ENCODE data around the gene KCNJ8.
"Not testable (repeated sequence)": the region's sequence is repeated elsewhere in the genome, so short reads cannot be mapped to it uniquely, and the experiment has no call there.

Gene KCNJ8

DNA sequence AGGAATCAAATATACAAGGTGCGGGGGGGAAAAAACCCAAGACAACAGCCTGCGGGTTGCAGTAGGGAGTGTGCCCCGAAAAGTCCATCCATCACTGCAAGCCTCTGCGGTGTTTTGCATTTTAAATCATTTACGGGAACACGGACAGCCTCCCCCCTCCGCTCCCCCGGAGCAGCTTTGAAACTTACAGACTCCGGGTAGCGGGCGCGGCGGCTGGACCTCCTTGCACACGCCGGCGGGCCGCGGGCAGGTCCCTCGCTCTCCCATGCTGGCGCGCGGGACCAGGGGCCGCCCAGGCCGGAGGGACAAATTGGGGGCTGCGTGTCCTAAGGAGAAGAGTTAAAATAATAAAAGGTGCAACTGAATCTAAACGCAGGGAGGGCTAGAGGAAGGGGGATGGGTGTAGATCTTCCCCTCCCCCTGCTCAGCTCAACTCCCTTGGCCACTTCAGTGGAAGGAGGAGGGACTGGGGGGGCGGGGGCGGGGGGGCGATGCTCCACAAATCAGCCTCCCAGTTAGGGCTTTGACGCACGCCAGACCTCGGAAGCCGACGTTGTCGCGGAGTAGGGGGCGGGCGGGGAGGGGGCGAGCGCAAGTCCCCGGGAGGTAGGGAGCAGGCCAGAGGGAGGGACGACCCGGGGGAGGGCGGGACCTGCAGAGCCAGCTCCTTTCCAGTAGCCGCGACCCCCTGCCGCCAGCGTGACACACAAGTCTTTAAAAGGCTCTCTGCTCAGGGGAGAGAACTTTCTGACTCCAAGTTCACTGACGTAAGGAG lies at the start of gene KCNJ8:
Gene KCNJ8, minus strand, starts transcription at position 349 of the 775 bp plus-strand sequence. CDS start 1,090 bp downstream, outside the sequence.
- peak; percentile 6 for DNase-seq

DNA sequence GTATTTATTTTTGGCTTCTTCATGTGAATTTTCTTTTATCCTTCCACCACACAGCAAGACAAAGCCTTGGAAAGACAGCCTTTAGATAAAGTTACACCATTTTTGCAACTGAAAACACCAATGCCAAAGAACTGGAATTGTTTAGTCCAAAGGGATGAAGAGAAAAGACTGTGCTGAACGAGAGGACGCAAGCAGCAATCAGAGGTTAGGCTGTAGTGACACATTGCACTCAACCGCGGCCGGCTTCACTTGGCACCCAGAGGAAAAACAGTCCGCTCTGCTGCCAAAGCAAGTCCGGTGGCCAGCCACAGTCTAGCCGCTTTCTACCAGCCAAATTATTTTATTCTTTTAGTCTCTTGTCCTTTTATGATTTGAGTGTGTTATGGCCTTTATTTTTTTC lies 49.1 kb upstream of the KCNJ8 start:
- no peak for DNase-seq

DNA sequence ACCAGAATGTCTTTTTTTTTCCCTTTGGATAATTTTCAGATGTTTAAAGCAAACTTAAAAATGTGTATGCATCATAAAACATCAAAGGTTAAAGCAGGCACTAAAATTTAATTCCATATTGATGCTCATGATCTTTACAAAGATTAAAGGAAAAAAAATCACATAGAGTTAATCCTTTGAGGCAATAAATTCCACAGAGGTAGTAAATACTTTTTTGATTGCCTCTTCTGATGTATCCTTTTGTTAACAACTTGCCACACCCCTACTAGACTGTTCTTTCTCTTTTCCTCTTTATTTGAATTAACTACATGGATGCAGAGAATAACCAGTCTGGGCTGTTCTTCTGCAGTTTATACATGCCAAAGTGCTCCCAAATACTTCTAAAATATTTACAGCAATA lies 45.2 kb upstream of the KCNJ8 start:
- no peak for DNase-seq

DNA sequence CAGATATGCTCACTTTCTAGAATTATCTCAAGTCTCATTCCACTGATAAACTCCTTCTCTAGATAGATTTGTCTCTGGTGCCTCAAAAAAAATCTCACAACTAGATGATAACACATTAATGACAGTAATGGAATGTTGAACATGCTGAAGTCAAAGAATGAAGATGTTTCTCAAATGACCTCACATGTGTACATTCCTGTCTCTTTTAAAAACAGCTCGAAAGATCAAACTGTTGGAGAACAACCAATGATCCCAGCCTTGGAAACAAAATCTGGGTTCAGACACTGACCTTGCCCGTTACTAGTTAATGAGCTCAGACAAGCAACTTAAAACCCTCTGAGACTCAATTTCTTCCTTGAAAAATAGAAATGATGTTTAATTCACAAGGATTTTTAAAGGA lies 44.7 kb upstream of the KCNJ8 start:
- no peak for DNase-seq

DNA sequence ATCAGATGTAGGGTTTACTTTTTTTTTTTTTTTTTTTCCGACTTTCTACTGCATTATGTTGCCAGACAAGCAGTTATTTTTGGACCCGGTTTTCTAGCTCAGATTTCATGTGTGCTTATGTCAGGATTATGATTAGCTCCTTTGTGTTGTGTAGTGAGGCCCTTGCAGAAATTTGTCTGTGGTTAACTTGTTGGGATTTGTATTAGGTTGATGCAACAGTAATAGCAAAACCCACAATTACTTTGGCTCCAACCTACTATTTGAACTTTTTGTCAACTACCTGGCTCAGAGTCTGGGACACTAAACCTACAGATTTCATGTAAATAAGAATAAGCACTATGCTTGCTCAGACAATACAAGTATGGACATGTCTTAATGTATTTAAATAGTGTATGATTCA lies 44.1 kb upstream of the KCNJ8 start:
- DNase-seq: no peak

DNA sequence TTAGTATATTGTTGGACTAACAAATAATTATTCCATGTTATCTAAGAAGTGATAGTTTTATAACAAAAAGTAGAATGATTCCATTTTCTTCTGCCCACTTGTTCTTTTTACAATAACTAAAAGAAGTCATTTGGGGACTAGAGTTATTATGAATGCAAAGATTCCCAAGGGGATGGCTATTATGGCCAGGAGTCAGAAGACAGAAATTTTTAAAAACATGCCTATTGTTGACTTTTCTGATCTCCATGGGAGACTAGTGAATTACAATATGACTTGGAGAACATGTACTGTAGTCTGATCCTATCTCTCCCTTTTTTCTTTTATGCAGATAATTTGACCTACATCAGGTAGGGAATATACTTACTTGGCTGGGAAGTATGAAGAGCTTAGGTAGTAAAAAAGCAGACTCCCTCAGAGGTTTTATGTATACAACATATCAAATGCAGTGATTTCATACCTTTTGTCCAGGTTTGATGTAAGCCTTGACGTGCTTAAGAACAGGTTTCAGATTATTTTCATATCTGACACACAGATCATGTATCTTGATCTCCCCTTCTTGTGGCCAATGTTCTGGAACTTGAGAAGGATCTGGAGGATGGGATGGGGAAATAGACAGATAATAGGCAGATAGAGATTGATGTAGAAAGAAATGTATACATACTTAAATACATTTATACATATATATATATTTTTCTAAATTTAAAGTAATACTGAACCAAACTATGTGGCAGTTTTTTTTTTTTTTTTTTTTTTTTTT lies 41.0 kb upstream of the KCNJ8 start:
- no peak for DNase-seq

DNA sequence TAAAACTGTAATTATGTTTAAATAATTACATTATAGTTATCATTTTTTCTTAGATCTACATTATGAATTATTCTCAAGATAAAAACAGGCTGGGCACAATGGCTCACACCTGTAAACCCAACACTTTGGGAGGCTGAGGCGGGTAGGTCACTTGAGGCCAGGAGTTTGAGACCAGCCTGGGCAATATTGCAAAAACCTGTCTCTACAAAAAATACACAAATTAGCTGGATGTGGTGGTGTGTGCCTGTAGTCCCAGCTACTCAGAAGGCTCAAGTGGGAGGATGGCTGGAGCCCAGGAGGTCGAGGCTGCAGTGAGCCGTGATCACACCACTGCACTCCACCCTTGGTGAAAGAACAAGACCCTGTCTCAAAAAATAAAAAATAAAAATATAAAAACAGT lies 40.3 kb upstream of the KCNJ8 start:
- DNase-seq: no peak

DNA sequence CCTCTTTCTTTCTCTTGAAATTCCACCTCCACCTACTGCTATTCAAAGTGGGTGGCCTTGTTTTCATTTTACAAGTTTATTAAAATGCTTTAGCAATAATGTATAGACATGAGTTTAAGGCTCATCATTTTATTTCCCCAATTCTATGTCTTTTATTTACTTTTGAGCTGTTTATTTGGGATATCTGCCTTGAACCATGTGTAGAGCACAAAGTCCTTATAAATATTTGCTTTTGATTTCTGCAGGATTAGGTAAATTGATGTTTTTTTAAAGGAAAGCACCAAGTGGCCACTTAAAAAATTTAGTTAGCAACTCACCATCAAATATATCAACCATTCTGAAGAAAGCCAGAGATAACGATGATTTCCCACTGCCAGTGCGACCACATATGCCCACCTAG lies 39.8 kb upstream of the KCNJ8 start:
- DNase-seq: no peak

DNA sequence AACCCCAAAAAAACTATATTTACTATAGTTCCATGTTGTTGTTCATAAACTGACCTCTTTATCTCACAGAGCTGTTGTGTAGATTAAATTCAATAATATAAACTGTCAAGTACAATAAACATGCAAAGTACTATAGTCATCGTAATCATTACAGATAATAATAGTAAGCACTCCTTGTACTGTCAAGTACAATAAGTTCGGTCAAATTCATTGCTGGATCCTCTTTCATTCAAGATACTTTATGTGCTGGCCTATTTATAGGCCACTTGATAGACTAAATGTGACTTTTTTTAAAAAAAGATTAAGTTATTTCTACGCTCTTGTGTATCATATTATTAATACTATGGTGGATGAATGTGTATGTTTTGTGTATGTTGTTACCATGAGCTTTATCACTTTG lies 39.2 kb upstream of the KCNJ8 start:
- DNase-seq: no peak

DNA sequence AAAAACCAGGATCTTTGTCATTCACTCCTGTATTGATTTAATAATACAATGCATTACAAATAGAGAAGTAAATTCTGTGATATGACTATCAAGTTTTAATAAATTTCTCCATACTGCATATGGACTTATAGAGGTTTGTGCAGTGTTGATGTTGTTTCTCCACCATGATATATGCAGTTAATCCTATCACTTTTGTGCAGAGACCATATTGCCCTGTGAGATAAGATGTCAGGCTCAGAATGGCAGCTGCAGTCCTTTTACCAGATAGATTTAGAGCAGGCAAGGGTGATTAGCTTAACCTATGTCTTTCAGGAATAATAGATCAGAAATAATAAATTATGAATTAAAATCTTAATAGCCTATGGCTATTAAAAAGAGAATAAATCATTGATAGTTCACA lies 38.6 kb upstream of the KCNJ8 start:
- peak; percentile 39 for DNase-seq

DNA sequence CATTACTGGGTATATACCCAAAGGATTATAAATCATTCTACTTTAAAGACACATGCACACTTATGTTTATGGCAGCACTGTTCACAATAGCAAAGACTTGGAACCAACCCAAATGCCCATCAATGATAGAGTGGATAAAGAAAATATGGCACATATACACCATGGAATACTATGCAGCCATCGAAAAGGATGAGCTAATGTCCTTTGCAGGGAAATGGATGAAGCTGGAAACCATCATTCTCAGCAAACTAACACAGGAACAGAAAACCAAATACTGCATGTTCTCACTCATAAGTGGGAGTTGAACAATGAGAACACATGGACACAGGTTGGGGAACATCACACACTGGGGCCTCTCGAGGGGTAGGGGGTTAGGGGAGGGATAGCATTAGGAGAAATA lies 37.8 kb upstream of the KCNJ8 start:
- not testable (repeated sequence) for DNase-seq

DNA sequence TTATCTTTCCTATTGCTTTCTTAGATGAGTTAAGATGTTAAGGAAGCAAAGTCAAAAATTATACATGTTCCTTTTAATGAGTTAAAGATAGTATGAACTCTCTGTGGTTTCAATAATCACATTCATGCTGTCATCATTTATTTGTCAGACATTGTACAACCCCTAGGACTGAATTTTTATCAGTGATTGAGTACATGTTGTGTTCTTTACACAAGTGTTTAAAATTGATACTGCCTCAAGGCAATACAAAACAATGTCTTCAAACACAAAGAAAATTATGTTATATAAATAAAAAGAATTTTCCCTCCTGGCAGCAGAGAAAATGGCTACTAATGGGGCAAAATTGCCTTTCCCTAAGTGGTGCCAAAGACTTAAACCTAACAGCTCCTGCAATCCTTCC lies 34.6 kb upstream of the KCNJ8 start:
- no peak for DNase-seq

DNA sequence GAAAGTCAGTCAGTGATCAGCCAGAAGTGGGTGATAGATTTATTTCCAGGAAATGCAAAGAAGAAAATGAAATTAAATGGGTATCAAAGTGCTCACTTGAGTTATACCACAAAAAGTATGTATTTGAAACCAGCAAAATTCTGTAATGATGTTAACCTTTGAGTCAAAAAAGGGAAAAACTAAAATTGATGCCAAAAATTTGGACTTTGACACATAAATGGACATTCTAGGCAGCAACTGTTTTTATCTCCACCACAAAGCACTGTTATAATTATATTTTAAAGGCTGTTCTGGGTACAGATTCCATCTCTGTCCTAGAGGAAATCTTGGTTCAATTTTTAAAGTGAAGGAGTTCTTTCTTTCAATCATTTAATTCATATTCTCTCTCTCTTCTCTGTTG lies 31.7 kb upstream of the KCNJ8 start:
- no peak for DNase-seq

DNA sequence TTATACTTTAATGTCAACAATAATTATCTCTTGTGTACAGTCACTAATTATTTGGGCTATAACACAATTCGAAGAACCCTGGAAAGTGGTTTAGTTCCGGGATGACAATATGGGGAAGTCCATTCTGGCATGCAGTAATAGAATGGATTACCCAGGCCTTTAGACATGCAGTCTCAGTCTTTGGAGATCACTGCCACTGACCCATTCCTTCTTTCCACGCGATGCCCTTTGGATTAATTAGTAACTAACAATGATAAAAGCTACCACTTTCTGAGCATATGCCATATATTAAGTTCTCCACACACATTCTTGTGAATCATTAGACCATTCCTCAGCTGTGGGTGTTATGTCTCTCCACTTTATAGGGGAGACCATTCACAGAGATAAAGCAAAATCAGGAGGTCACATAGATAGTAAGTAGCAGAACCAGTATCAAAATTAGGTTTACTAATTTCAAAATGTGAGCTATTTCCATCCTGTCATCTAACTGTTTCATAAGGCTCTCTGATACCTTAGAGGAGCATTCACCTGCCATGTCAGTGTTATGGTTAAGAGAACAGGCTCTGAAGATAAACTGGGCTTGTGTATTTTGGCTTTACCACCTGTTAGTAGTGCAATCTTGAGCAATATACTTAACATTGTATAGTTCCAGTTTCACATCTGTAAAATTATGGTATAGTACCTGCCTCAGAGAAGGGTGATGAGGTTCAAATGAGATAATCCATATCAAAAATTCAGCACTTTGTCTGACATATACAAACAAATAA lies 27.2 kb upstream of the KCNJ8 start:
- no peak for DNase-seq

DNA sequence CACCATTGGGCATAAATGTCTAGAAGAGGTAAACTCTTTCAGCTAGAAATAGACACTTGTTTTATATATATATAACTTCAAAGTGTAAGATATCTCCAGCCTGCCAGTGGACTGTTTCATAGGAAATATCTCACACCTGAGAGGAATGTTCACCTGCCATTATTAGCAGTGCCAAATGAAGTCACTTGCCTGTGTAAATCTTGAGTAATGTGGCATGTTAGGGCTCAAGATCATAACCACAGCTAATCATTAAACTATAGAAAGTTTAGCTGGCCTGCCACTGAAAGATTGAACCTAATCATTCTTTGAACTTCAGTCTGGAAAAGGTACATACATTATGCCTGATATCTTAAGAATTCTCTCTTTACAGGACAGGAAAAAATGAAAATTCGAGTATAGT lies 25.5 kb upstream of the KCNJ8 start:
- no peak for DNase-seq

DNA sequence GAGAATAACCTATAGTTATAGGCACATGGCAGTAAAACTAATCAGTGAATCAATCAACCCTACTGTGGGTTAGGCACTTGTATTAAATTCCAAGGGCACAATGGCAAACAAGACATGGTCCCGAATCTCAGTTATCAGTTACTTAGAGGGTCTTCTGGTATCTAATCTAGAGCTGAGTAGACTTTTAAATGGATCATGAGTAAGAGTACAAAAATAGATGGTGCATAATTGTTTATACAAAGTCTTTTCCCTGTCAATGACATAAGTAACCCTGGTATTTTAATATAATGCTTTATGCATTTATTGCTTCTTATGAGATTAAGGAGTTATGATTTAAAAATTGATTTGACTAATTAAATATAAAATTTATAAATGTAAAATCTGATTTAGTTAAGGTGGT lies 23.0 kb upstream of the KCNJ8 start:
- no peak for DNase-seq

DNA sequence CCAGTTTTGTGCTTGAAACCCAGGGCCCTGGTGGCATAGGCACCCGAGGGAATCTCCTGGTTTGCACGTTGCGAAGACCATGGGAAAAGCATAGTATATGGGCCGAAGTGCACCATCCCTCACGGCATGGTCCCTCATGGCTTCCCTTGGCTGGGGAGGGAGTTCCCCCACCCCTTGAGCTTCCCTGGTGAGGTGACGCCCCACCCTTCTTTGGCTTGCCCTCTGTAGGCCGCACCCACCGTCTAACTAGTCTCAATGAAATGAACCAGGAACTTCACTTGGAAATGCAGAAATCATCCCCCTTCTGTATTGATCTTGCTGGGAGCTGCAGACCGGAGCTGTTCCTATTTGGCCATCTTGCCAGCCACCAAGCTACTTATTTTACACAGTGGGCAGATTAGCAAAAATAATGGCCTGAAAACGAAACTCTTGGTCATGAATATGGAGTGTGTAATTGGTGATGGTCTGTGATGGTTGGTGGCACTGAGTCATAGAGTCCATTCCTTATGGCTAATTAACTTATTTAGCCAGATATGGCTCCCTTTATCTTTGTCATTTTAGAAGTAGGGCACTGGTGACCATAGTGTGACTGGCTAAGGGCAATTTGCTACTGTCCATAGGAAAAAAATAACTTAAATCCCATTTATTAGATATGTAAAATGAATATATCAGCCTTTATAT lies 21.3 kb upstream of the KCNJ8 start:
- no peak for DNase-seq

DNA sequence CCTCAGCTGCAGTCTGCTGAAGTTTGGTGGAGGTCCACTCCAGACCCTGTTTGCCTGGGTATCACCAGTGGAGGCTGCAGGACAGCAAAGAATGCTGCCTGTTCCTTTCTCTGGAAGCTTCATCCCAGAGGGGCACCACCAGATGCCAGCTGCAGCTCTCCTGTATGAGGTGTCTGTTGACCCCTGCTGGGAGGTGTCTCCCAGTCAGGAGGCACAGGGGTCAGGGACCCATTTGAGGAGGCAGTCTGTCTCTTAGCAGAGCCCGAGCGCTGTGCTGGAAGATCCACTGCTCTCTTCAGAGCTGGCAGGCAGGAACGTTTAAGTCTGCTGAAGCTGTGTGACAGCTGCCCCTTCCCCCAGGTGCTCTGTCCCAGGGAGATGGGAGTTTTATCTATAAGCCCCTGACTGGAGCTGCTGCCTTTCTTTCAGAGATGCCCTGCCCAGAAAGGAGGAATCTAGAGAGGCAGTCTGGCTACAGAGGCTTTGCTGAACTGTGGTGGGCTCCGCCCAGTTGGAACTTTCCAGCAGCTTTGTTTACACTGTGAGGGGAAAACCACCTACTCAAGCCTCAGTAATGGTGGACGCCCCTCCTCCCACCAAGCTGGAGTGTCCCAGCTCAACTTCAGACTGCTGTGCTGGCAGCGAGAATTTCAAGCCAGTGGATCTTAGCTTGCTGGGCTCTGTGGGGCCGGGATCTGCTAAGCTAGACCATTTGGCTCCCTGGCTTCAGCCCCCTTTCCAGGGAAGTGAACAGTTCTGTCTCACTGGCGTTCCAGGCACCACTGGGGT lies 20.5 kb upstream of the KCNJ8 start:
- DNase-seq: not testable (repeated sequence)

DNA sequence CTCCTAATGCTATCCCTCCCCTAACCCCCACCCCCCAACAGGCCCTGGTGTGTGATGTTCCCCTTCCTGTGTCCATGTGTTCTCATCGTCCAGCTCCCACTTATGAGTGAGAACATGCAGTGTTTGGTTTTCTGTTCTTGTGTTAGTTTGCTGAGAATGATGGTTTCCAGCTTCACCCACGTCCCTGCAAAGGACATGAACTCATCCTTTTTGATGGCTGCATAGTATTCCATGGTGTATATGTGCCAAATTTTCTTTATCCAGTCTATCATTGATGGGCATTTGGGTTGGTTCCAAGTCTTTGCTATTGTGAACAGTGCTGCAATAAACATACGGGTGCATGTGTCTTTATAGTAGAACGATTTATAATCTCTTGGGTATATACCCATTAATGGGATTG lies 15.2 kb upstream of the KCNJ8 start:
- DNase-seq: not testable (repeated sequence)

DNA sequence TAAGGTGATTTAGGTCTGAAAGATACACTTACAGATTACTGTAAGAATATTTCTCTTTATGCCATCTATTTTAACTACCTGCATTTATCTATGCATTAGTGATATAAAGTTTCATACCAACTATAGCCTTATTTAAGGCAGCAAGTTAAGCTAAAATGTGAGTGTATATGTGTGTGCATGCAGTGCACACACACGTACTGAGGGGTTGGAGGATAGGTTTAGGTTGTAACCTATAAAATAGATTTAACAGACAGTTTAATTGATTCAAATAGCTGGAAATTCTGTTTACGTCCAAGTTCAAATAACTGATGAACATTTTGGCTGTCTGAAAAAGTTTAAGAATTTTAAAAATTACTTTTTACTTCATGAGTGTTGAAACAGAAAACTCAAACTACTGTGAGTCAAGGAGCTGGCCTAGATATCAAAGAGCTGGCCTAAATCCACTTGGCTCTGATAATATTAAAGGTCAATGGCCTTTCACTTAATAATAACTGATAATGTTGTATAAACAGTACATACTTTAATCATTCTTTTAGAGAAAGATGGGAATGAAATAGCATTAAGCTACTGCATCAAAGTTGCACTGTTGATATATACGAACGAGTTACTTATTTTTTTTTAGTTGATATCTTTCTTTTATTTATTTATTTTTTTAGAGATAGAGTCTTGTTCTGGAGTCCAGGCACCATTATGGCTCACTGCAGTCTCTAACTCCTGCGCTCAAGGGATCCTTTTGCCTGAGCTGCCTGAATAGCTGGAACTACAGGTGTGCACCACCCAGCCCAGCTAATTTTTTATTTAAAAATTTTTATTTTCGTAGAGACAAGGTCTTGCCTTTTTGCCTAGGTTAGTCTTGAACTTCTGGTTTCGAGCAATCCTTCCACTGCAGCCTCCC lies 13.8 kb upstream of the KCNJ8 start:
- DNase-seq: no peak

DNA sequence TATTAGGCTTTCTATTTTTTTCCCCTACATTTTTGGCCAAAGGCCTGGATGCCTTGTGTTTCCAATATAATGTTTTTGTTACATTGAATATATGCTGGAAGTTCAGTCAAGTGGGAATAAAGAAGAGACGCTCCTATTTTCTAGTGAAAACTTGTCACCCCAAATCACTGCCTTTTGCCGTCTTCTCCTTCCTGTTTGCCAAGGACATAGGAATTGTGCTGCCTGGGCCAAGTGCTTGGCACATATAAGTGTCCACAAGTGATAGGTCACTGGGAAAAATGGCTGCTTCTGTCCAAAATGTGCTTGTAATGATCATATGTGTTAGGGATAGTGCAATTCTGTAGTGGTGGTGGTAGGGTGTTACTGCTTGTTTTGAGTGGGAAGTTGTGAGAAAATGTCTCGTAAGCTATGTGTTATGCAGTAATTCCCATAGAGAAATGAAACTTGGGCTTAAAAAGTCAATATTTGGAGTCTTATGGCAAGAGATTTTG lies 11.6 kb upstream of the KCNJ8 start:
- no peak for DNase-seq
